ENCODE results near the gene P2RX2.

P2RX2 gene

DNA sequence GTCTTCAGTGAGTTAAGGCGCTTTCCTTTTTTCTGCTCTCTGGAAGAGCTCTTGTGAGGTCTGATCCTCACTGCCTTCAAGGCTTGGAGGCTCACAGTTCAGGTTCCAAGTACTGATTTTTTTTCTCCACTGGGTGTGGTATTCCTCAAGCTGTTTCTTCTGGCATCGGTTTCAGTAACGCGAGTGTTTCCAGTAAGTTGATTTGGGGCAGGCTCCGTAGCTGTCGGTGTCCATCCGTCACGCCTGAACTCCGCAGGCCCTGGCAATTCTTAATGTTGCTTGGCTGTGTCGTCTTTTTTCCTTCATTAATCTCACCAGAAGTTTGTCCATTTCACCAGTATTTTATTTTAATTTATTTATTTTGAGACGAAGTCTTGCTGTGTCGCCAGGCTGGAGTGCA is 38.8 kb upstream of the P2RX2 start:
- H3K27ac Mint-ChIP-seq, result no peak overlapping the region

DNA sequence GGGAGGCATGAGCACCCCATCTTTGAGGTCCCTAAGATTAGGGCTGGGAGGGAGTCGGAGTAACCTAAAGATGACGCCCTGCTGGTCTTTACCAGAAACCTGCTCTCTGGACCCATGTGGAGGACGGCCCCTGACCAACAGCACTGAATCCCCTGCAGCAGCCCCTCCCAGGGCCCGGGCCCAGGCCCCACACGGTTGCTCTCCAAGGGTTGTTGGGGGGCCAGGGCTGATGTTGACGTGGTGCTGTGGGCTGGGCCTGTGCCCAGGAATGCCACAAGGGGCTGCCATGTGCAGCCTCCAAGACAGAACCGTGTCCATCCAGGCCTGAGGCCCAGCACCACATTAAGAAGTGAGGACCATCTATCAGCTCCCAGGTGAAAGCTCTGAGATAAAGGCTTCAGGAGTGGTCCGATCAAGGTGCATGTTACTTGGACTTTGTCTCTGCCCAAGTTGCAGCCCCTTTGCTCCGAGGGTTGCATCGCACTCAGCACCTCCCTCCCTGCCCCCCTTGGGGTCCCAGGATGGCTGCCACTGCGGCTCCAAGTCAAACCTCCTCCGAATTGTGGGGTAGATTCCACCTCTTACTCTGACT is 37.8 kb upstream of the P2RX2 start:
- Mint-ChIP-seq H3K4me1 (ENCODE audit: low read depth) (no peaks in the 10 kb centered on the region), H3K36me3 (ENCODE audit: low read depth) (peaks cover 5% of the 10 kb centered on the region), H3K27ac (no peak overlapping the region), H3K27me3 (no peaks in the 10 kb centered on the region), H3K9me3 (no peaks in the 10 kb centered on the region), H3K4me3 (no peak overlapping the region)

More for the DNA sequence above, 38.8 kb upstream of the P2RX2 start:
- Mint-ChIP-seq H3K4me1 (ENCODE audit: low read depth) (no peaks in the 10 kb centered on the region), H3K9me3 (no peaks in the 10 kb centered on the region), H3K4me3 (no peak overlapping the region), H3K27me3 (no peaks in the 10 kb centered on the region), H3K36me3 (ENCODE audit: low read depth) (peaks cover 5% of the 10 kb centered on the region)

DNA sequence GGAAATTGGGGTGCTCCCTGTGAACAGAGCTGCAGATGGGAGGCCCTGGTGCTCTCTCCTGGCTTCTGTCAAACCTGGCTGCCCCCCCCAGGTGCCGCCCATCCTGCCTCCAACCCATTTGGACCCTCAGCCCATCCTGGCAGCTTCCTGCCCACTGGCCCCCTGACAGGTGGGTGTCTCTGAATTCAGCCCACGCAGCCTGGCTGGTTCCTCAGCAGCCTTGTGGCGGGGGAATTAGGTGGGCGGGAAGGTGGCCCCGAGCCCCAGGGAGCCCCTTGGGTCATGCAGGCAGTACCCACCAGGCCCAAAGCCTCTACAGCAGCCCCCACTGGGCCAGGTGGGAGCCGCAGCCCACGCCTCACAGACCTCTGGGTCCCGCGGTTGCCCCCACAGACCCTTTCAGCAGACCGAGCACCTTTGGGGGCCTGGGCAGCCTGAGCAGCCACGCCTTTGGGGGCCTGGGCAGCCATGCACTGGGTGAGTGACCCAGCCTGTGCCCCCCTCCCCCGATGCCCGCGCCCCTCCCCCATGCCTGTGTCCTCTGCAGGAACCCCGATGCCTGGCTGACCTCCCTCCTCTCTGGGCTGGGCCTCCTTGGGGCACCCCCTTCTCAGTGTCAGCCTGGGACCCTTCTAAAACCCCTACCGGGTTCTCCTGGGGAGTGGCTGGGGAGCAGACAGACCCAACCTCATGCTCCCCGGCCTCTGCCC is 37.1 kb upstream of the P2RX2 start:
- Mint-ChIP-seq H3K27me3 (no peaks in the 10 kb centered on the region), H3K4me3 (no peak overlapping the region), H3K27ac (no peak overlapping the region), H3K4me1 (ENCODE audit: low read depth) (no peaks in the 10 kb centered on the region), H3K9me3 (no peaks in the 10 kb centered on the region), H3K36me3 (ENCODE audit: low read depth) (peaks cover 5% of the 10 kb centered on the region)

DNA sequence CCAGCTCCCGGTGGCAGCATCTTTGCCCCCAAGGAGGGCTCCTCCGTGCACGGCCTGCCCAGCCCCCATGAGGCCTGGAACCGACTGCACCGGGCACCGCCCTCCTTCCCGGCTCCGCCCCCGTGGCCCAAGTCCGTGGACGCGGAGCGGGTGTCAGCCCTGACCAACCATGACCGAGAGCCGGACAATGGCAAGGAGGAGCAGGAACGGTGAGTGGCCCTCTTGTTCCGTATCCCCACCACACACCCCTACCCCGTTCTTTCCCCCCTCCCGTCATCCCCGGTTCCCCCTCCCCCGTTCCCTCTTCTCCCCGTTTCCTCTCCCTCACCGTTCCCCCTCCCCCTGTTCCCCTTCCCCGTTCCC is 36.5 kb upstream of the P2RX2 start:
- H3K27ac Mint-ChIP-seq, result no peak overlapping the region
- H3K36me3 Mint-ChIP-seq (ENCODE audit: low read depth), result peaks cover 5% of the 10 kb centered on the region
- H3K27me3 Mint-ChIP-seq, result no peaks in the 10 kb centered on the region
- no peak overlapping the region for H3K4me3 Mint-ChIP-seq
- H3K9me3 Mint-ChIP-seq, result no peaks in the 10 kb centered on the region
- no peaks in the 10 kb centered on the region for H3K4me1 Mint-ChIP-seq (ENCODE audit: low read depth)

DNA sequence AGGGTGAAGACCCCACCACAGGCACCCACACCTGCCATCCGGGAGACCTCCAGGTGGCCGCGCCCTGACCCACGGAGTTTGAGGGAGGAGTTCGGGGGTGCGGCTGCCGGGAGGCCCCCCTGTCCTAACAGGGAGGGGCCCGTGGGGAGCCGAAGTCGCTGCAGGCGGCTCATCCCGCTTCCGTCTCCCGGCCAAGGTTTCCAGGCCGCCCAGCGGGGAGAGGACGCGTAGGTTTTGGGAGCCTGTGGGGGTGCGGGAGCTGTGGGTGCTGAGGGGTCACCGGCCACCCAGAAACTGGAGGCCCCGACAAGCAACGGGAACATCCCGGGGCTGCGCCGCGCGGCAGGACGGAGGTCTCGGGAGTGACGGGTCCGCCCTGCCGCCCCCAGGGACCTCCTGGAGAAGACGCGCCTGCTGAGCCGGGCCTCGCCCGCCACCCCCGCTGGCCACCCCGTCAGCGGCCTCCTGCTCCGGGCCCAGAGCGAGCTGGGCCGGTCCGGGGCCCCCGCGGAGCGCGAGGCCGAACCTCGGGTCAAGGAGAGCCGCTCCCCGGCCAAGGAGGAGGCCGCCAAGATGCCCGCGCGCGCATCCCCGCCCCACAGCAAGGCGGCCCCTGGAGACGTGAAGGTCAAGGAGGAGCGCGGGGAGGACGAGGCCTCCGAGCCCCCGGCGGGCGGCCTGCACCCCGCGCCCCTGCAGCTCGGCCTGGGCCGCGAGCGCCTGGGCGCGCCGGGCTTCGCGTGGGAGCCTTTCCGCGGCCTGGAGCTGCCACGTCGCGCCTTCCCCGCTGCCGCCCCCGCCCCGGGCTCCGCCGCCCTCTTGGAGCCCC is 35.8 kb upstream of the P2RX2 start:
- Mint-ChIP-seq H3K36me3 (ENCODE audit: low read depth) (peaks cover 3% of the 10 kb centered on the region), H3K9me3 (no peaks in the 10 kb centered on the region), H3K27me3 (no peaks in the 10 kb centered on the region), H3K27ac (no peak overlapping the region), H3K4me3 (no peak overlapping the region), H3K4me1 (ENCODE audit: low read depth) (no peaks in the 10 kb centered on the region)

DNA sequence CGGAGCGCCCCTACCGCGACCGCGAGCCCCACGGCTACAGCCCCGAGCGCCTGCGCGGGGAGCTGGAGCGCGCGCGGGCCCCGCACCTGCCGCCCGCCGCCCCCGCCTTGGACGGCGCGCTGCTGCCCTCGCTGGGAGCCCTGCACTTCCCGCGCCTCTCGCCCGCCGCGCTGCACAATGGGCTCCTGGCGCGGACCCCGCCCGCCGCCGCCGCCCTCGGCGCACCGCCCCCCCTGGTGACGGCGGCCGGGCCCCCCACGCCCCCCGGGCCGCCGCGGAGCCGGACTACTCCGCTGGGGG is 35.2 kb upstream of the P2RX2 start:
- Mint-ChIP-seq H3K36me3 (ENCODE audit: low read depth) (no peaks in the 10 kb centered on the region), H3K4me3 (no peak overlapping the region), H3K4me1 (ENCODE audit: low read depth) (no peaks in the 10 kb centered on the region), H3K27ac (no peak overlapping the region), H3K9me3 (no peaks in the 10 kb centered on the region), H3K27me3 (no peaks in the 10 kb centered on the region)

DNA sequence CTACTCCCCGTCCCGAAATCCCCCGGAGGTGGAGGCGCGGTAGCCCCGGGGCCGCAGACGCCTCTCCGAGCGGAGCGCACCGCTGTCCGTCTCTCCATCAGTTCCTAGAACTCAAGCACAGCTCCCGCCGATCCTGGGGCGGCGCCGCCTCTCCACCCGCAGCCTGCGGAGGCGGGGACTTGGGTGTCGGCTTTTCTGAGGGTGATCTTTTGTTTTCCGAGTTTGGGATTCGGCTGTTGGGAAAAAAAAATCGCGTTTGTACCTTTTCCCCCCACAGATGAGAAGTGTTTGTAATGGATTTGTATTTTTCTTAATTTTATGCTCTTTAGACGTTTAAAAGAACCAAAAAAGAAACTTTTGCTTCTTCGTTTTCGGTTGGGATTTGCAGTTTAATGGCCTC is 34.8 kb upstream of the P2RX2 start:
- Mint-ChIP-seq H3K4me3 (no peak overlapping the region), H3K9me3 (no peaks in the 10 kb centered on the region), H3K4me1 (ENCODE audit: low read depth) (no peaks in the 10 kb centered on the region), H3K27me3 (no peaks in the 10 kb centered on the region), H3K36me3 (ENCODE audit: low read depth) (no peaks in the 10 kb centered on the region), H3K27ac (no peak overlapping the region)

DNA sequence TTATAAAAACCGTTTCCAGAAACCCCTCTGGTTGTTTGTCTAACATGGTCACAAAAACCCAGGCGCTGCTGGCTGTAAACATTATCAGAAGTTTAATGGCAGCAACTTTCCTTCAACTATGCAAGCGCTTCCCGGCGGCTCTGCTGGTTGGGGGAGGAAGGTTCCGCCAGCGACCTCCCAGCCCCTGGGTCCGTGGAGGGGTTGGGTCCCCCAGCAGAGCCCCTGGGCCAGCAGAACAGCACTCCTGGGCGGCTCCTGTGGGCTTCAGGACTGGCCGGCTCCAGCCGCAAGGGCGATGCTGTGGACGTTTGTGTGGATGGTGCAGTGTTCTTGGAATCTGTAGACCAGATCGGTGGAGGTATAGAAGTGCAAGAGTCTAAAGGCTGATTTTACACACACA is 34.1 kb upstream of the P2RX2 start:
- Mint-ChIP-seq H3K36me3 (ENCODE audit: low read depth) (no peaks in the 10 kb centered on the region), H3K27me3 (no peaks in the 10 kb centered on the region), H3K4me1 (ENCODE audit: low read depth) (no peaks in the 10 kb centered on the region), H3K4me3 (no peak overlapping the region), H3K27ac (no peak overlapping the region), H3K9me3 (no peaks in the 10 kb centered on the region)

DNA sequence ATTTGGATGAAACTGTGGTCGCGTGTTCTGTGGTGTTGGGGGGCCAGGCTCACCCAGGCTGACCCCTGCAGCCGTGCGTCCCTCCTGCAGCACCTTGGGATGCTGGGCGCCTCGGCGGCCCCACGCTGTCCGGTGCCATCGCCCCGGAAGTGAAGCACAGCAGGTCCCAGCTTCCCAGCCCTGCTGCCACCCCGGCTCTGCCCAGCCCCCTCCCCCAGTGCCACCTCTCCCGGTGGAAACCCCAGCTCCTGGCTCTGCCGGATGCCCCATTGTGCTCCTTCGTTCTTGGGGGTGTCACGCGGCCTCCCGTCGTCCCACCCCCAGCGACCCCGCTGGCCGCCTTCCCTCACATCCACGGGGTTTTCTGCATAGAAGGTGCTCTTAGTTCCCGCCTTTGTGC is 33.4 kb upstream of the P2RX2 start:
- Mint-ChIP-seq H3K9me3 (no peaks in the 10 kb centered on the region), H3K36me3 (ENCODE audit: low read depth) (no peaks in the 10 kb centered on the region), H3K27me3 (no peaks in the 10 kb centered on the region), H3K4me1 (ENCODE audit: low read depth) (no peaks in the 10 kb centered on the region), H3K4me3 (no peak overlapping the region), H3K27ac (no peak overlapping the region)

DNA sequence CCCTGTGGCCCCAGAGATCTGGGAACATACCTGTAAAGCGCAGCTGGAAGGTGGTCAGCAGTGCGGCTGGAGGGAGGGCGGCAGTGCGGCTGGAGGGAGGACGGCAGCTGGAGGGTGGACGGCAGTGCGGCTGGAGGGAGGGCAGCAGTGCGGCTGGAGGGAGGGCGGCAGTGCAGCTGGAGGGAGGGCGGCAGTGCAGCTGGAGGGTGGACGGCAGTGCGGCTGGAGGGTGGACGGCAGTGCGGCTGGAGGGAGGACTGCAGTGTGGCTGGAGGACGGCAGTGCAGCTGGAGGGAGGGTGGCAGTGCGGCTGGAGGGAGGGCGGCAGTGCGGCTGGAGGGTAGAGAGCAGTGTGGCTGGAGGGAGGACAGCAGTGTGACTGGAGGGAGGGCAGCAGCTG is 31.6 kb upstream of the P2RX2 start:
- Mint-ChIP-seq H3K4me3 (no peak overlapping the region), H3K36me3 (ENCODE audit: low read depth) (no peaks in the 10 kb centered on the region), H3K4me1 (ENCODE audit: low read depth) (no peaks in the 10 kb centered on the region), H3K27me3 (no peaks in the 10 kb centered on the region), H3K9me3 (no peaks in the 10 kb centered on the region), H3K27ac (no peak overlapping the region)

DNA sequence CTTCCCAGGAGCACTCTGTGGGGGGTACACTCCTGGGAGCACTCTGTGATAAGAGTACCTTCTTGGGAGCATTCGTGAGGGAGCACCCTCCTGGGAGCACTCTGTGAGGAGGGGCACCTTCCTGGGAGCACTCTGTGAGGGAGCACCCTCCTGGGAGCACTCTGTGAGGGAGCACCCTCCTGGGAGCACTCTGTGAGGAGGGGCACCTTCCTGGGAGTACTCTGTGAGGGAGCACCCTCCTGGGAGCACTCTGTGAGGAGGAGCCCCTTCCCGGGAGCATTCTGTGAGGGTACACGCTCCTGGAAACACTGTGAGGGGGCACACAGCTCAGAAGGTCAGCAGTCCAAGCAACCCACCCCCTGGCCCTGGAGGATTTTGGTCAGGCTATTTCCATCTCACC is 30.8 kb upstream of the P2RX2 start:
- H3K4me3 Mint-ChIP-seq, result no peak overlapping the region
- H3K4me1 Mint-ChIP-seq (ENCODE audit: low read depth), result no peaks in the 10 kb centered on the region
- H3K36me3 Mint-ChIP-seq (ENCODE audit: low read depth), result no peaks in the 10 kb centered on the region
- H3K27me3 Mint-ChIP-seq, result no peaks in the 10 kb centered on the region
- H3K9me3 Mint-ChIP-seq, result no peaks in the 10 kb centered on the region
- no peak overlapping the region for H3K27ac Mint-ChIP-seq

DNA sequence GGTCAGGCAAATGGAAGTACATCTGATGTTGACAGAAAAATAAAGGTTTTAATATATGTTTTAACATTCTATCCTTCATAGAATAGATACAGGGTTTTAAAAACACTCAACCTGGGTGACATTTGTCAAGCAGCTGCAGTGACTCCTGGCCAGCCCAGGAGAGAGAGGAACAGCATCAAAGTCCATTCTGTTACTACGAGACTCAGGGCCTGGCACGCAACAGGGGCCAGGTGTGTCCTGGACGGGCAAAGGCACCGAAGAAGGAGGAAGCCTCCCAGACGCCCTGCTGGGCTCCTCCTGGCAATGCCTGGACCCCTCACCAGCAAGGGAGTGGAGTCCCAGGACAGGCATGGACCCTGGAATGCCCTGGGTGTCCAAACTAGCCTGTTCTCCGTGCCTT is 30.3 kb upstream of the P2RX2 start:
- Mint-ChIP-seq H3K27ac (no peak overlapping the region), H3K36me3 (ENCODE audit: low read depth) (no peaks in the 10 kb centered on the region), H3K4me1 (ENCODE audit: low read depth) (no peaks in the 10 kb centered on the region), H3K4me3 (no peak overlapping the region), H3K27me3 (no peaks in the 10 kb centered on the region), H3K9me3 (no peaks in the 10 kb centered on the region)

DNA sequence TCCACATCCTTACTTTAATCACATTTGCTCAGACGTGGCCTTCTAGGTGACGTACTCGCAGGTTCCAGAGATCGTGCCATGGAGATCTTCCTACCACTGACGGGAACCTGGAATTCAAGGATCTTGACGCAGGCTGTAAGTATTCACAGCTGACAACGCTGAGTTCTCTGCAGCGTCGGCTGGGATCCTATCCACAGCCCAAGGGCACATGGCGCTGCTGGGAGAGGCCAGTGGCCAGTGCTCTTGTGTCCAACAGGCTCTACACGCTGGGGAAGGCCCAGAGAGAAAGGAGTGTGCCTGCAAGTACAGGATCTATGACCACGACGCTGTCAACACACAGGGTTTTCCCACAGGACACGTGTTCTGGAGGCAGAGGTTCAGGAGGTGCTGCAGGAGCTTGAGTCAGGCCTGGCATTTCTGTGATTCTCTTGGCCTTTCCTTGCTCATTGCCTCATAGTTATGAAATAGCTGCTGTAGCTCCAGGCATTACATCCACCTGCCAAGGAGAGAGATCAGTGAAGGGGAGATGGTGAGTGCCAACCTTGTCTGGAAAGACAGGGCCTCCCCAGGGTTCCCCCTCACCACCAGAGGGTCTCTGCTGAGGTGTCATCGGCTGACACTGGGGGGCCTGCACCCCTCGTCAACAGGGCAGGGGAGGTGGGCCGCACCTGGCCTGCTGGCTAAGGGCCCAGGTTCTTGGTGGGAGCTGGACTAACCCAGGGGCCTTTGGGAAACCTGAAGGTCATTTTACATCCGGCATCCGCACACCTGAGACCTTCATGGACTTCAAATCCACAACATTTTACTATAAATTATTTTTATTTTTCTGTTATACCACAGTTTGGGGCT is 29.5 kb upstream of the P2RX2 start:
- Mint-ChIP-seq H3K27ac (no peak overlapping the region), H3K4me1 (ENCODE audit: low read depth) (no peaks in the 10 kb centered on the region), H3K27me3 (peaks cover 4% of the 10 kb centered on the region), H3K9me3 (no peaks in the 10 kb centered on the region), H3K4me3 (no peak overlapping the region), H3K36me3 (ENCODE audit: low read depth) (no peaks in the 10 kb centered on the region)

DNA sequence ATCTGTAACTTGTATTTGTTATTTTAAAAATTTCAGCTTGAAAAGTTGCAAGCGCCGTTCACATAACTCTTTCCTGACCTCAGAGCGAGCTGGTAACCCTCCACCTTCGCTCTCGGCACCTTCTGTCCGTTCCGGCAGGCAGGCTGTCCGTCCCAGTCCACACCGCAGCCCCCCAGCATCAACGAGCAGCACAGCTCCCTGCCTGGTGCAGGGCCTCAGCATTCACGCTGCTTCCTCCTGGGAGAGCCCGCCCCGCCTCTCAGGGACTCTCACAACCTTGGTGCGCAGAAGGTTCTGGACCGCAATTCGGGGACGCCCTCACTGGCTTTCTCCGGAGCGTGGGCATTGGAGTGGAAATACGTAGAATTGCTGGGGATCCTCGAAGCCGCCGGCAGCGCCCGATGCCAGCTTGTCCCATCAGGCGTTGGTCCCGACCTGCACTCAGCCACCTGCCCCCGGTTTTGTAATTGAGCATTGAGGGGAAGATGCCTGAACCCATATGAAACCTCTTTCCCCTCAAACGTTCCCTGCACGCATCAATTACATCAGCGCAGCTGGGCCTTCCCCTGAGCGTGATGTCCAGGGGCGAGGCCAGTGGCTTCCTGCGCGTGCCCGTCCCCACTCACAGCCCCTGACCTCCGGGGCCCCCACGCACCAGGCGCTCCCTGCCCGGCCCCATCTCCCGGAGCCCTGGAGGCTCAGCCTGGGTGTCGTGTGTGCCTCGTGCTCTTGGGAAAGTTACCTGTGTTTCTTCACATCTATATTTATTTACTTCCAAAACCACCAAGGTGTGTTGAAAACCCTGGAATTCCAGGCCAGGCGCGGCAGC is 27.3 kb upstream of the P2RX2 start:
- Mint-ChIP-seq H3K4me1 (ENCODE audit: low read depth) (no peaks in the 10 kb centered on the region), H3K27ac (no peak overlapping the region), H3K36me3 (ENCODE audit: low read depth) (no peaks in the 10 kb centered on the region), H3K27me3 (peaks cover 10% of the 10 kb centered on the region), H3K4me3 (no peak overlapping the region), H3K9me3 (no peaks in the 10 kb centered on the region)
